Cerebellar nuclear complex (tissue), 1 donor: ENCODE measurements around the gene NEU1.
"Not testable (repeated sequence)": the region's sequence is repeated elsewhere in the genome, so short reads cannot be mapped to it uniquely, and the experiment has no call there.

Experiments
- DNase-seq, 2 experiments: peaks; one replicate each; lab custom pipeline; 2025; lab: John Stamatoyannopoulos, UW

The NEU1 gene

DNA sequence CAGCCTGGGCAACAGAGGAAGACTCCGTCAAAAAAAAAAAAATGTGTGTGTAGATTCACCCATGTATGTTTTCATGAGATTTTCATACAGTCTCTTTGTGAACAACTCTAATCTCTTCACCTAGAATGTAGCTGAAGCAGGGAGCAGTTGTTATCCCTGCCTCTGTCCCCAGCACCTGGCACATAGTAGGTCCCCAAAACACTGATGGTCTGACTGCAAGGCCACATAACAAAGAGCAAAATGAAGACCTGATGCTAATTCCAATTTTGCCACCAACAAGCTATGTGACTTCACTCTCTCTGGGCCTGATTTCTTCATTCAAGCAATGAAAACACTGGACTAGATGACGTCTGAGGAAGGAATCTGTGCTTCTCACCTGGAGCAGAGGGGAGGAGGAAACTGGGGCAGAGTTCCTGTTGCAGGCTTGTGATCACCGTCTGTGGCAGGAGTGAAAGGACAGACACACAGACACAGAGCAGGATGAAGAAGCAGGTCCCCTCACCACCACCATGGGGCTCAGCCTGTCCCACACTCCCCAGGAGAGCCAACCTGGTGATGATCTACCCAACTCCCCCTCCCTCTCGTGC, 11.6 kb upstream of the NEU1 start:
- DNase-seq, result no peak

DNA sequence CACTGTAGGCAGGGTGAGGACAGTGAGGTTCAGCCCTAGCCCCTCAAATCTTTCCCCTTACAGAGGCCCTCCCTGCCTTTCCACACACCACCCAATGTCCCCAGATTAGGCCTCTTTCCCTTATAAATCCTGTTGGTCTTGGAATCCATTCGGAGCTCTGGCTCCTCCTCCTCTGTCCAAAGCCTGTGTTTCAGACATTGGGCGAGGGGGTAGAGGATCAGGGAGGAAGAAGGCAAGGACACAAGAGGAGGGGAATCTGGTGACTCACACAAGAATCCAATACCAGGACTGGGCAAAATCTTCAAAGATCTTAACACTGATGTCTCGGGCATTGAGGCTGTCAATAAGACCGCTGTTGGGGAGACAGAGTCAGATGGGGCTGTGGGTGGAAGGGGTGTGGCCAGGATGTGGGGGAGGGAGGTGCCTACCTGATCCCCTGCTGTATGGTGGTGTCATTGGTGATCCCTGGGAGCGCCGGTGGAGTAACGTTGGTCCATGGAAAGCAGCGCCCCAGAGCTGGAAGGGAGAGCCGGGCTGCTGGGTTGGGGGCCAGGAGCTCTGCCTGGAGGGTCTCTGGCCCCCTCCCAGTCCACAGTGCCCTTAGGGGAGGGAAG, 8.5 kb upstream of the NEU1 start:
- DNase-seq, result no peak

DNA sequence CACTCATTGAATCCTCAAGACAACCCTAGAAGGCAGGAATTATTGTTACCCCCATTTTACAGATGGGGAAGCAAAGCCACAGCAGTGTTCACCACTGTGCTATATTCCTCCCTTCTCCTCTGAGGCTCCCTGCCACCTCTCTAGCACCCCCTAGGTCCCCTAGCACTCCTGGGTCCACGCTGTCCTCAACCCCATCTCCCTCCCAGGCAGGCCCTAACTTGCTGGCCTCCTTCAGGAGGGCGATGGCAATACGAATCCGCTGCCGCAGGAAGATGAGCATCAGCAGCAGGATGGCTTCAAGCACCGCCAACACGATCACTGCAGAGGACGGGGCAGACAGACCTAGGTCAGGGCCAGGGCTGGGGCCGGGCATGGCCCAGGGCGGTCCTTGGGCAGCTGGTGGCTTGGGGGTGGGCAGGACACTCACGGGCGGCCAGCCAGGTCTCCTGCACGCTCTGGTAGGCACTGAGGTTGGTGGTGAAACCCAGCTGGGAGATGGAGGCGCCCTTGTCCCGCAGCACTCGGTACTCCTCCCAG, 7.8 kb upstream of the NEU1 start:
- DNase-seq, result no peak

DNA sequence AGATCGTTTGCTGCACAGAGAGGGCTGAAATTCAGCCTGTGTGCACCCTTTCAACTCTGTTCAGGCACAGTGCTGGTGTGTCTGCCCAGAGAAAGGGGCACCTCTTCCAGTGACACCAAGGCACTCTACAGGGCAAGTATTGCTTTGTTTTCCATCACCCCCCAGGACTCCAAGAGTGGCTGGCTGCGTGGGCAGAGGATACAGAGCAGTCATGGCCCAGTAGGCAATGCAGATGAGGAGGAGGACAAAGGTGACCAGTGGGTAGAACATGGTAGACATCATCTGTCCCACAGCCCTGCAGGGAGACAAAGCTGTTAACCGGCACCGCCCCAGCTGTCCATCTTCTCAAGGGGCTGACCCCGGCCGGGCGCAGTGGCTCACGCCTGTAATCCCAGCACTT, 6.7 kb upstream of the NEU1 start:
- DNase-seq, result no peak

DNA sequence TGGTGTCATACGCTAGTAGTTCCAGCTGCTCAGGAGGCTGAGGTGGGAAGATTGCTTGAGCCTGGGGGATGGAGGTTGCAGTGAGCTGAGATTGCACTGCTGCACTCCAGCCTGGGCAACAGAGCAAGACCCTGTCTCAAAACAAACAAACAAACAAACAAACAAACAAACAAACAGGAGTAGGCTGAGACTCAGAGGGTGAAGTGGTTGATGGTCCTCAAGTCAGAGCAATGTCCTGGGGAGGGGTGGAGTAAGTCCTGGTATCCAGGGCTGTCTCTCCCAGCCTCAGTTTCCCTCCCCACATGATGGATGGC, 6.0 kb upstream of the NEU1 start:
- not testable (repeated sequence) for DNase-seq

DNA sequence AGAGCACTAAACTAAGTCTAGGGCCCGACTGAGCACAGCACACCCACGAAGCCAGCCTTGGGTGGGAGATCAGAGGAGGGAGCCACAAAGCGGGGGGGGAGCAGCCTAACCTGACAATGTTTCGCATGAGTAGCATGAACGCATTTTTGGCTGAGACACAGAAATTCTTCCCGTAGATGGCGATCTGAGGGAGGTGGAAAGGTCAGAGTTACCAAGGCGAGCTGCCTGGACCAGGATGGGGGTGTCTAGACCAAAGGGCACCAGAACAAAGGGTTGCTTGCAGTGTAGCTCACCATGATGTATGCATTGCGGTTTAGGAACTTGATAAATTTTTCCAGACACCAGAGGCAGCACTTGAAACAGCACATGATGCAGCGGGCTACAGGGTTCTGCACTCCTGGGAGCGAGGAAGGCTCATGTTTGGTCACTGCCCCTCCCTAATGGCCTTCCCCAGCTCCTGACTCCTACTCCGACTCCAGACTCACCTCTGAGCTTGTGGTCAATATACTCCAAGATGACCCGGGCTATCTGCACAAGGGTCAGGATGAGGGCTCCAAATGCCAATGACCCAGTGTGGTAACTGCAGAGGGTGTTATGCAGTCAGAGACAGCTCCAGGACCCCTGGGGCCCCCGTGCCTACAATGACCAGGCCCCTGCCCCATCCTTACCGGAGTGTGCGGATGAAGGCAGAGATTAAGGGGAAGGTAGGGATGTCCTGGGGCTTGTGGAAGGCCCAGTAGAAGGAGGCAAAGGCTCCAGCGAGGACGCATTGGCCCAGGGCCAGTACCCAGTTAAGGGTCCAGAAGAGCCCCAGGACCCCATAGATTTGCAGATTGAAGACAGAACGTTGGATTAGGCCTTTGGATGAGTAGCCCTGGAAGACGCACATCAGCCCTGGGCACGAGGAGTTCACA, 2.8 kb upstream of the NEU1 start:
- no peak for DNase-seq

DNA sequence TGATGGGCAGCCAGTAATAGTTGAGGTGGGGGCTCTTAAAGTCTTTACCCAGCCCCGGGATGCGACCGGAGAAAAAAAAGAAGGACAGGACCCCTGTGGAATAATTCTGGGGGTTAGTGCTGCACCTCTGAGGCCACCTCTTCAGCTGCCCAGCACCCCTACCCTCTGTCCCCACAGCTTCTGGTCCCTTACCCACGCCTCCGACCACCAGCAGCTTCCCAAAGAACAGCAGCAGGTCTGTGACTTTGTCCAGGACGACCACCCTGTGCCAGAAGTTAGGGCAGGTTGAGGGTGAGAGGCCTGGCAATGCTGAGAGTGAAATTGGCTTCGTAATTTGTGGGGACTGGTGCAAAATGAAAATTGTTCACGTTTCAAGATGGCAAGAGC, 2.2 kb upstream of the NEU1 start:
- DNase-seq, result no peak

DNA sequence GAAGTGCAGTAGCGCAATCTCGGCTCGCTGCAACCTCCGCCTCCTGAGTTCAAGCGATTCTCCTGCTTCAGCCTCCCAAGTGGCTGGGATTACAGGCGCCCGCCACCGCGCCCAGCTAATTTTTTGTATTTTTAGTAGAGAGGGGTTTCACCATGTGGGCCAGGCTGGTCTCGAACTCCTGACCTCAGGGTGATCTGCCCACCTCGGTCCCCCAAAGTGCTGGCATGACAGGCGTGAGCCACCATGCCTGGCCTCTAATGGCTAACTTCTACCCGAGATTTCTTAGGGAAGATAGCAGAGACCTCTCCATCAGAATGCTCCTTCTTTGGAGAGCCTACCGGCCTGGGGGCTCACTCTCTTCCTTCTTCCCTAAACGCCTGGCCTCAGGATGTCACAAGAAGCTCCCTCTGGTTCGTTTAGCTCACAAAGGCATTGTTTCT, 1.5 kb upstream of the NEU1 start:
- DNase-seq, result not testable (repeated sequence)

DNA sequence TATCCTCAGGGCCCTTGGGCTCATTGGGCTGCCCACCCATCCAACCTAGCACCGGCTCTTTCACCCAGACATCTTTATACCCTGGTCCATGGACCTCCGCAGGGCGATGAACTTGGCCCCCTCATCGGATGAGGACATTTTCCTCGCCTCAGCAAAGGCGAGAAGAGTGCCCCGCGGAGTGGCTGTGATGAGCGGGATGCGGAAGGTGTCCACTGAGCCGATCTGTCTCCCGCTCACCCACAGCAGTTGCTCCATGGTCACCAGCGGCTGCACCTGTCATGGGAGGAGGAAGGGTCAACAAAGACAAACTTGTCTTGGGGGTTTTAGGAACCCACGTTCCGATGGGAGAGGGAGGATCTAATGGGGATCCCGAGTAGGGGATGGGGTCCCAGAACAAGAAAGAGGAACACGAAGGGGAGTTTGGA, 690 bp downstream of the NEU1 start:
- no peak for DNase-seq

DNA sequence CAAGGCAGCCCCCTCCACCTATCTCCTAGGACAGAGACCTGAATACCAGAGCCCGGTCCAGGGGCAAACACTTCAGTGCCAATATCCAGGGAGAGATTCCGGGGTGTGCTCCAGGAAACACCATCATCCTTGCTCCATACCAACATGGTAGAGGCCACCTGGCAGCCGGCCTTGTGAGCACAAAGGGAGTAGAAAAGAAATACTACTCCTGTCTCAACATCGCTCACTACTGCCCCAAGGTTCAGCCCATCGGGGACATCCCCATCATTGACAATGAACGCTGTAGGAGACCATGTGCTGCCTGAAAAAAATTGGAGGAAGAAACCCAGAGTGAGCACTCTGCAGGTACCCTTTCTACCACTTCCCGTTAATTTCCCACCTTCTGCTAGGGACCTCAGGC, 1.5 kb downstream of the NEU1 start:
- DNase-seq, result no peak

DNA sequence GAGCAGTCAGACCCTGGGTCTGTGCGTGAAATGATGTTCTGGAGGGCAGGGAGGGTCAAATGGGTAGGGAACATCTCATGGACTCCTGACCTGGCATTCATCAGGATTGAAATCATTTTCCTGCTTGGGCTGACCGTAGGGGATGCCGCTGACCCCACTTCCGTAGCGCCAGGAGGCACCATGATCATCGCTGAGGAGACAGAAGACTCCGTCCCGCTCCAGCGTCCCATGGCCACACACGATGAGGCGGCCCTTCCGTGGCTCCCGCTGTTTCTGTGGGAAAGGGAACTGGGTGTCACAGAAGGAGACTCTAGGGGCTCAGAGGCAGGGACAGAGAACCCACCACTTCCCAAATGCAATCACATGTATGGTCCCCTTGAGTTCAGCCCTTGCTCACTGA, 2.3 kb downstream of the NEU1 start:
- no peak for DNase-seq

DNA sequence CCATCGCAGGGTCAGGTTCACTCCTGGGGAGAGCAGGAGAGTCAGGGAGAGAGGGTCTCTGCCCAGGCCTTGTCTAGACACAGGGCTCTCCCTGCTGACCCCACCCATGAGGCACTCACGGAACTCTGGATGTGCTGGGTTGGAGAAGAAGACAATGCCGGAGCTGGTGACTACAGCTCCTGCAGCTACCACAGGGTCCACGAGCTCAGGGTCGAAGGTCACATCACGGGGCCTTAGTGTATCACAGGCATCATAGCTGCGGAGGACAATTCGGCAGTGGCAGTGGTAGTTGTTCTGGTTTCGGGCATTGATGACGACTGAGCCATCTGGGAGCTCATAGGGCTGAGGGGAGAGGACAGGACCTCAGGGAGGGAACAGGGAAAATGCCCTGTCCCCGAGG, 2.7 kb downstream of the NEU1 start:
- no peak for DNase-seq

DNA sequence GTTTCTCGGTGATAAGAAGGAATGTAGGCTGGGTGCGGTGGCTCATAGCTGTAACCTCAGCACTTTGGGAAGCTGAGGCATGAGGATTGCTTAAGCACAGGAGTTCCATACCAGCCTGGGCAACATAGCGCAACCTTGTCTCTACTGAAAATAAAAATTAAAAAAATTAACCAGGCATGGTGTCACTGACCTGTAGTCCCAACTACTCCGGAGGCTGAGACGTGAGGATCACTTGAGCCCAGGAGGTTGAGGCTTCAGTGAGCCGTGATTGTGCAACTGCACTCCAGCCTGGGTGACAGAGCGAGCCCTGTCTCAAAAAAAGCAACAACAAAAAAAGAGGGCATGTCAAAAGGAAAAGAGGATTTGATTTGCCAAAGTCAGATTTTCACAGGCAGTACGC, 3.9 kb downstream of the NEU1 start:
- no peak for DNase-seq

DNA sequence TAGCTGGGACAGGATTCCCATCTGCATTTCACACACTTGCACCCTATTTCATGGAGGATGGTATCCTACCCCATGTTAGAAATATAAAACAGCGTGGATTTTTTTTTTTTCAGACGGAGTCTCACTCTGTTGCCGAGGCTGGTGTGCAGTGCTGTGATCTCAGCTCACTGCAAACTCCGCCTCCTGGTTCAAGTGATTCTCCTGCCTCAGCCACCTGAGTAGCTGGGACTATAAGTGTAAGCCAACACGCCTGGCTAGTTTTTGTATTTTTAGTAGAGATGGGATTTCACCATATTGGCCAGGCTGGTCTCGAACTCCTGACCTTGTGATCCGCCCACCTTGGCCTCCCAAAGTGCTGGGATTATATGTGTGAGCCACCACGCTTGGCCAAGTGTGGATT, 4.8 kb downstream of the NEU1 start:
- not testable (repeated sequence) for DNase-seq

DNA sequence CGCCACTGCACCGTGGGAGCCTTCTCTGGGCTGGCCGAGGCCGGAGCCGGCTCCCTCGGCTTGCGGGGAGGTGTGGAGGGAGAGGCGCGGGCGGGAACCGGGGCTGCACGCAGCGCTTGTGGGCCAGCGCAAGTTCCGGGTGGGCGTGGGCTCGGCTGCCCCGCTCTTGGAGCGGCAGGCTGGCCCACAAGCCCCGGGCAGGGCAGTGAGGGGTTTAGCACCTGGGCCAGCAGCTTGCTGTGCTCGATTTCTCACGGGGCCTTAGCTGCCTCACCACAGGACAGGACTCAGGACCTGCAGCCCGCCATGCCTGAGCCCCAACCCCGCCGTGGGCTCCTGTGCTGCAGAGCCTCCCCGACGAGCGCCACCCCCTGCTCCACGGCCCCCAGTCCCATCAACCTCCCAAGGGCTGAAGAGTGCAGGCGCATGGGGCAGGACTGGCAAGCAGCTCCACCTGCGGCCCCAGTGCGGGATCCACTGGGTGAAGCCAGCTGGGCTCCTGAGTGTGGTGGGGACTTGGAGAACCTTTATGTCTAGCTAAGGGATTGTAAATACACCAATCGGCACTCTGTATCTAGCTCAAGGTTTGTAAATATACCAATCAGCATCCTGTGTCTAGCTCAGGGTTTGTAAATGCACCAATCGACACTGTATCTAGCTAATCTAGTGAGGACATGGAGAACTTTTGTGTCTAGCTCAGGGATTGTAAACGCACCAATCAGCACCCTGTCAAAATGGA, 10.5 kb downstream of the NEU1 start:
- not testable (repeated sequence) for DNase-seq

DNA sequence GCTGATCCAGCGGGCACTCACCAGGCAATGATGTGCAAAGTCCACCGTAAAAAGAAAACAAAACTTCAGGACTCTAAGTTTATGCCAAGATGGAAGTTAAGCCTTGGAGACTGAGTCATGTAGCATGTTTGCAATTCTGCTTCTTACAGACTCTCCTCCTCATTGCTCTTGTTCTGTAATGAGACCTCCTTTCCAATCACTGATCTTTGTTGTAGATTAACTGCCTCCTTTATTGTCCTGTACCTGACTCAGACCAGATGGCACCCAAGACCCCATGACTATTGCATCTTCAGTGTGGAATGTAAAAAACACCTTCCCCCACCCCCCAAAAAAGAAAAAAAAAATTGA, 11.2 kb downstream of the NEU1 start:
- no peak for DNase-seq

DNA sequence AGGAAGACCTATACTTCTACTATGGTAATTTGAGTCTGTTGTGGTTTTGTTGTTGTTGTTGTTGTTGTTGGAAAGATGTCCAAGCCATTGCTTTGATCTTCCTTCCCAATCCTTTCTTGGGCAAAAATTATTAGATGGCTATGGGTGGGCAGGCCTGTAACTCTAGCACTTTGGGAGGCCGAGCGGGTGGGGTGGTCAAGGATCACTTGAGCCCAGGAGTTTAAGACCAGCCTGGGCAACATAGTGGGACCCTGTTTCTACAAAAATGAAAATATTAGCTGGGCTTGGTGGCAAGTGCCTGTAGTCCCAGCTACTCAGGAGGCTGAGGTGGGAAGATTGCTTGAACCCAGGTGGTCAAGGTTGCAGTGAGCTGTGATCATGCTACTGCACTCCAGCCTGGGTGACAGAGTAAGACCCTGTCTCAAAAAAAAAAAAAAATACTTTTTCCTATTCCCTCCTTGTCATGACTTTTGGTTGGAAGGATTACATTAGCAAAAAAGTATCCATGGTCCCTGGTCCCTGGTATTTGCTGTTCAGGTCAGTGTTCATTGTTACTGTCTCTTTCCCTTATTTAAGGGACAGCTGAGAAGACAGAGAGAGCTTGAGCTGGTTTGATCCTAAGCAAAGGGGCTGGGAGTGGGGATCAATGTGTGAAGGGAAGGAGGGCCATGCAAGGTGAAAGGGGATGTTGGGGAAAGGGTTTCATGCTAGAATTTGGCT, 11.7 kb downstream of the NEU1 start:
- no peak for DNase-seq

DNA sequence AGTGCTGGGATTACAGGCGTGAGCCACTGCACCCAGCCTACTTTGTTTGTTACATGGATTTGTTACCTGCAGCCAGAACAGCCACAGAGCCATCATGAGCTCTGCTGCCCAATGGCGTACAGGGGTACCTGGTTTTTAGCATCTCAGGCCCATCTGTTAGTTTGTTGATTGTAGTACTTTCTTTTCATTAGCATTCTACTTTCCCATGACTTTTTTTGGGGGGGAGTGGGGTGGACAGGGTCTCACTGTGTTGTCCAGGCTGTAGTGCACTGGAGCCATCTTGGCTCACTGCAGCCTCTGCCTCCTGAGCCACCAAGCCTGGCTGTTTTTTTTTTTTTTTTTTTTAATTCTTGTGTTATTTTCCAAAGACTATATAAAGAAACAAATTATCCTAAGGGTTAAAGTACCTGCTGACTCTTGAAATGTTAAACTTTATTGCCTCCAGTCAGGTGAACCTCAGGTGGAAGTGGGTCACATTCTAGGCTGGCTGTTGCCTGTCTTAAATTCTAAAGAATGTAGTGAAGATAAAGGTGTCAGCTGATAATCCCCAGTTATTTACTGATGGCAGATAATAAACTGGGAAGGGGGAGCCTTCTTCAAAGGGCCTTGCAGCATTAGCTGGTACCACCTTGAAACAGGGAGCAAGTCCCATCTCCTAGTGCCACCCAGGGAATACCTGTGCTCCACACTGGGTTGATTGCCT, 15.2 kb downstream of the NEU1 start:
- DNase-seq, result no peak

DNA sequence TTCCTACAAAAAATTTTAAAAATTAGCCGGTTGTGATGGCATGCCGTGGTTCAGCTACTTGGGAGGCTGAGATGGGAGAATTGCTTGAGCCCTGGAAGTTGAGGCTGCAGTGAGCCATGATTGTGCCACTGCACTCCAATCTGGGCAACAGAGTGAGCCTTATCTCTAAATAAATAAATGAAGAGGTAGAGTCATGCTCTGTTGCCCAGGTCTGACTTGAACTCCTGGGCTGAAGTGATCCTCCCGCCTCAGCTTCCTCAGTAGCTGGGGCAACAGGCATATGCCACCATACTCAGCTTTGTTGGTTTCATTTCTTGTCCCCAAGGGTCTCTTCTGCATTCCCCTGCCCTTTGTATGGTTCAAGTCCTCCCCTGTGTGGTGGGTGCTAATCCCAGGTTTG, 18.1 kb downstream of the NEU1 start:
- DNase-seq, result no peak

DNA sequence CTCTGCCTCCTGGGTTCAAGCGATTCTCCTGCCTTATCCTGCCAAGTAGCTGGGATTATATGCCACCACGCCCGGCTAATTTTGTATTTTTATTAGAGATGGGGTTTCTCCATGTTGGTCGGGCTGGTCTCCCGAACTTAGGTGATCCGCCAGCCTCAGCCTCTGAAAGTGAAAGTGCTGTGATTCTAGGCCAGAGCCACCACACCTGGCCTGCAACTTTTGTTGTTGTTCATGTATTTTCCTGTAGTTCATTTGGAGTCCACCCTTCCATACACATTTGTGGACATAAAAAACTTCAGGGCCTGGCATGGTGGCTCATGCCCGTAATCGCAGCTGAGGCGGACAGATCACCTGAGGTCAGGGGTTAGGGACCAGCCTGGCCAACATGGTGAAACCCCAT, 20.6 kb downstream of the NEU1 start:
- DNase-seq, result no peak

DNA sequence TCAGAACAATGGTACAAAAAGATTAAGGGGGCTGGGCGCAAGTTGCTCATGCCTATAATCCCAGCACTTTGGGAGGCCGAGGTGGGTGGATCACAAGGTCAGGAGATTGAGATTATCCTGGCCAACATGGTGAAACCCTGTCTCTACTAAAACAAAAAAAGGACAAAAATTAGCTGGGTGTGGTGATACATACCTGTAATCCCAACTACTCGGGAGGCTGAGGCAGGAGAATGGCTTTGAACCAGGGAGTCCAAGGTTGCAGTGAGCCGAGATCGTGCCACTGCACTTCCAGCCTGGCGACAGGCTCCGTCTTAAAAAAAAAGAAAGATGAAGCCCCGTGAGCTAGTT, 22.9 kb downstream of the NEU1 start:
- not testable (repeated sequence) for DNase-seq
